ENCODE data around the gene CACNA2D3. TPM values are rescaled to one million over a fixed set of nuclear protein-coding genes. Genes with fewer than 3 reads are reported as not detected.

The CACNA2D3 gene
- total RNA-seq, 1 donor from 2014 or later, result 7.3 TPM

- intact Hi-C loops (cut with DNase I), result no loop called here
- peaks cover 5% of the 10 kb centered on the region for H3K9me3 ChIP-seq
- H3K4me1 ChIP-seq, result no peaks in the 10 kb centered on the region
- DNase-seq, result no peak
- ATAC-seq, result no peak
- no peaks in the 10 kb centered on the region for H3K27me3 ChIP-seq
- no peaks in the 10 kb centered on the region for H3K36me3 ChIP-seq
- TF ChIP-seq, protein P1, sequence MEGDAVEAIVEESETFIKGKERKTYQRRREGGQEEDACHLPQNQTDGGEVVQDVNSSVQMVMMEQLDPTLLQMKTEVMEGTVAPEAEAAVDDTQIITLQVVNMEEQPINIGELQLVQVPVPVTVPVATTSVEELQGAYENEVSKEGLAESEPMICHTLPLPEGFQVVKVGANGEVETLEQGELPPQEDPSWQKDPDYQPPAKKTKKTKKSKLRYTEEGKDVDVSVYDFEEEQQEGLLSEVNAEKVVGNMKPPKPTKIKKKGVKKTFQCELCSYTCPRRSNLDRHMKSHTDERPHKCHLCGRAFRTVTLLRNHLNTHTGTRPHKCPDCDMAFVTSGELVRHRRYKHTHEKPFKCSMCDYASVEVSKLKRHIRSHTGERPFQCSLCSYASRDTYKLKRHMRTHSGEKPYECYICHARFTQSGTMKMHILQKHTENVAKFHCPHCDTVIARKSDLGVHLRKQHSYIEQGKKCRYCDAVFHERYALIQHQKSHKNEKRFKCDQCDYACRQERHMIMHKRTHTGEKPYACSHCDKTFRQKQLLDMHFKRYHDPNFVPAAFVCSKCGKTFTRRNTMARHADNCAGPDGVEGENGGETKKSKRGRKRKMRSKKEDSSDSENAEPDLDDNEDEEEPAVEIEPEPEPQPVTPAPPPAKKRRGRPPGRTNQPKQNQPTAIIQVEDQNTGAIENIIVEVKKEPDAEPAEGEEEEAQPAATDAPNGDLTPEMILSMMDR (IDR thresholded peaks at IDR 0.05), result no peak
- H3K4me3 ChIP-seq, result no peak overlapping the region
- H3K27ac ChIP-seq, result no peak overlapping the region
These were observed 397.7 kb downstream of the CACNA2D3 start for GRCh38 chr3:54520060-54520459.

GRCh38 chr3:54527521-54527920 lies 405.2 kb downstream of the CACNA2D3 start:
- intact Hi-C loops (cut with DNase I), result no loop called here
- TF ChIP-seq, protein P1 (IDR thresholded peaks at IDR 0.05), result no peak
- ATAC-seq, result no peak
- Histone ChIP-seq H3K9me3 (peaks cover 12% of the 10 kb centered on the region), H3K4me3 (no peak overlapping the region), H3K36me3 (no peaks in the 10 kb centered on the region), H3K27ac (no peak overlapping the region), H3K4me1 (no peaks in the 10 kb centered on the region), H3K27me3 (no peaks in the 10 kb centered on the region)
- DNase-seq, result no peak

- TF ChIP-seq, protein P1 (IDR thresholded peaks at IDR 0.05), result no peak
- Histone ChIP-seq H3K27me3 (no peaks in the 10 kb centered on the region), H3K4me1 (no peaks in the 10 kb centered on the region), H3K4me3 (no peak overlapping the region), H3K36me3 (no peaks in the 10 kb centered on the region), H3K9me3 (peaks cover 12% of the 10 kb centered on the region), H3K27ac (no peak overlapping the region)
- no peak for DNase-seq
- no peak for ATAC-seq
- intact Hi-C loops (cut with DNase I), result no loop called here
These were observed 405.6 kb downstream of the CACNA2D3 start for GRCh38 chr3:54527953-54528352.

DNA sequence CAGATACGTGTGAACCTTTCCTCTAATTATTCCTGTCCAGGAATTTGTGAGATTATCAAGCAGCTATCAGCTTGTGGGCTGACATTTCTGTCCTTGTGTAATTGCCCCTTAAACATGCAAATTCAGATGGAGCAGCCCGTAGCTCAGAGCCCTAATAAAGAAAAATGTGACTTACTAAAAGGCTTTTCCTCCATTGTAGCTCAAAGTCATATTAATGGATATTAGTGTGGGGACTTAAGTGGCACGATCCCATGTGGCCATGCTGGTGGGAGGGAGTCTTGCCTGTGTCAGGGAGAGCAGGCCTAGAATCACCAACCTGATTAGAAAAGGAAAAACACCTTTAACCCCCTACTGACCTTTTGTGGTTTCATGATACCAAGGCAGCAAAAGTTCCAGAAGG lies 406.3 kb downstream of the CACNA2D3 start:
- Histone ChIP-seq H3K4me1 (no peaks in the 10 kb centered on the region), H3K27ac (no peak overlapping the region), H3K9me3 (peaks cover 12% of the 10 kb centered on the region), H3K4me3 (no peak overlapping the region), H3K36me3 (no peaks in the 10 kb centered on the region), H3K27me3 (no peaks in the 10 kb centered on the region)
- TF ChIP-seq, protein P1 (IDR thresholded peaks at IDR 0.05), result no peak
- ATAC-seq, result no peak
- no peak for DNase-seq
- intact Hi-C loops (cut with DNase I), result no loop called here

- Histone ChIP-seq H3K9me3 (peaks cover 7% of the 10 kb centered on the region), H3K4me1 (no peaks in the 10 kb centered on the region), H3K4me3 (no peak overlapping the region), H3K36me3 (no peaks in the 10 kb centered on the region), H3K27ac (no peak overlapping the region), H3K27me3 (no peaks in the 10 kb centered on the region)
- ATAC-seq (no peak), DNase-seq (no peak)
- intact Hi-C loops (cut with DNase I), result no loop called here
- TF ChIP-seq, protein P1 (IDR thresholded peaks at IDR 0.05), result no peak
These were observed 407.7 kb downstream of the CACNA2D3 start for GRCh38 chr3:54530091-54530490.

GRCh38 chr3:54530944-54531343 lies 408.6 kb downstream of the CACNA2D3 start:
- Histone ChIP-seq H3K36me3 (no peaks in the 10 kb centered on the region), H3K9me3 (no peaks in the 10 kb centered on the region), H3K27me3 (no peaks in the 10 kb centered on the region), H3K27ac (no peak overlapping the region), H3K4me1 (no peaks in the 10 kb centered on the region), H3K4me3 (no peak overlapping the region)
- DNase-seq (no peak), ATAC-seq (no peak)
- intact Hi-C loops (cut with DNase I), result no loop called here
- TF ChIP-seq, protein P1 (IDR thresholded peaks at IDR 0.05), result no peak

Data from upper lobe of right lung (tissue), 1 donor.